ENCODE results near the gene FRS3. TPM values are rescaled to one million over a fixed set of nuclear protein-coding genes. Genes with fewer than 3 reads are reported as not detected.

Gene FRS3
- total and polyA plus RNA-seq, 2 of the 13 experiments (the other 11 are each of a cell fraction or from before 2014, with no cell fraction given): 3.0 to 7.4 TPM

GRCh38 chr6:41723530-41724227, 56.0 kb downstream of the FRS3 start (continued):
- TF ChIP-seq ZNF687 (CRISPR knock-in tag; IDR thresholded peaks at IDR 0.05): peak; percentile 93
- TF ChIP-seq ZNF230 (CRISPR knock-in tag; IDR thresholded peaks at IDR 0.05): no peak
- TF ChIP-seq EZH2 (conservative IDR thresholded peaks at IDR 0.05; ENCODE audit: low read depth, low read length): no peak
- TF ChIP-seq KDM5A (IDR thresholded peaks at IDR 0.05; ENCODE audit: borderline replicate concordance, low read length): no peak
- TF ChIP-seq ZFX (CRISPR knock-in tag; IDR thresholded peaks at IDR 0.05; ENCODE audit: low read depth): peak; percentile 59
- no peak; the same call in none of the 2 replicates for TF ChIP-seq HDAC1 (CRISPR knock-in tag; IDR thresholded peaks at IDR 0.05)
- no peak for TF ChIP-seq PAWR (CRISPR knock-in tag; IDR thresholded peaks at IDR 0.05; ENCODE audit: borderline replicate concordance)
- 0 out of 2 replicates have a peak, but pooled peaks have one; percentile 38 for TF ChIP-seq DRAP1 (CRISPR knock-in tag; IDR thresholded peaks at IDR 0.05)
- no peak for TF ChIP-seq ZNF496 (CRISPR knock-in tag; IDR thresholded peaks at IDR 0.05; ENCODE audit: insufficient replicate concordance)
- TF ChIP-seq CSRNP2 (CRISPR knock-in tag; conservative IDR thresholded peaks at IDR 0.05; ENCODE audit: low read depth): no peak
- 0 out of 2 replicates have a peak, but pooled peaks have one; percentile 58 for TF ChIP-seq CBFB (CRISPR knock-in tag; IDR thresholded peaks at IDR 0.05)
- TF ChIP-seq ZNF207 (IDR thresholded peaks at IDR 0.05; ENCODE audit: borderline replicate concordance): no peak
- no peak for TF ChIP-seq ONECUT2 (CRISPR knock-in tag; IDR thresholded peaks at IDR 0.05)
- no peak for TF ChIP-seq NBN (conservative IDR thresholded peaks at IDR 0.05)
- no peak for TF ChIP-seq POGK (CRISPR knock-in tag; conservative IDR thresholded peaks at IDR 0.05)
- no peak for TF ChIP-seq ZFP36 (IDR thresholded peaks at IDR 0.05; ENCODE audit: borderline replicate concordance, low read depth, low read length, partially characterized antibody)
- TF ChIP-seq U2AF2 (IDR thresholded peaks at IDR 0.05; ENCODE audit: low read depth, low read length): no peak
- TF ChIP-seq USF2 (IDR thresholded peaks at IDR 0.05; ENCODE audit: low read depth, low read length): no peak
- no peak for TF ChIP-seq USF2 (CRISPR knock-in tag; IDR thresholded peaks at IDR 0.05; ENCODE audit: borderline replicate concordance)
